HG03469 (cell line): ENCODE results near the gene LTBR.
"Not testable (repeated sequence)": the region's sequence is repeated elsewhere in the genome, so short reads cannot be mapped to it uniquely, and the experiment has no call there.

Experiments used
- ATAC-seq: cut with Tn5 transposase; IDR thresholded peaks from one replicate; pipeline ENCODE4 v1.9.1; 2021; ENCODE audit warnings: mild to moderate bottlenecking, moderate library complexity, moderate number of reproducible peaks; ENCODE audit not compliant: unreplicated experiment

LTBR gene

GRCh38 chr12:6383572-6384498 is at the start of gene LTBR:
Gene LTBR, plus strand, starts transcription at chr12:6384162. Its CDS starts 197 bp downstream, at chr12:6384359.
- no peak for ATAC-seq

GRCh38 chr12:6334359-6334758 is 49.6 kb upstream of the LTBR start:
- no peak for ATAC-seq

GRCh38 chr12:6334940-6335450 is 49.0 kb upstream of the LTBR start:
- no peak for ATAC-seq

- no peak for ATAC-seq
Observed at GRCh38 chr12:6335451-6336078, 48.4 kb upstream of the LTBR start.

- ATAC-seq, result no peak
Observed at GRCh38 chr12:6336079-6336888, 47.7 kb upstream of the LTBR start.

GRCh38 chr12:6336889-6337853 is 46.8 kb upstream of the LTBR start:
- ATAC-seq, result no peak

- ATAC-seq, result no peak
Observed at GRCh38 chr12:6337958-6338433, 46.0 kb upstream of the LTBR start.

- not testable (repeated sequence) for ATAC-seq
Observed at GRCh38 chr12:6338536-6338935, 45.4 kb upstream of the LTBR start.

- ATAC-seq, result no peak
Observed at GRCh38 chr12:6338955-6339354, 45.0 kb upstream of the LTBR start.

- no peak for ATAC-seq
Observed at GRCh38 chr12:6340032-6340638, 43.8 kb upstream of the LTBR start.

- no peak for ATAC-seq
Observed at GRCh38 chr12:6340745-6341416, 43.1 kb upstream of the LTBR start.

- no peak for ATAC-seq
Observed at GRCh38 chr12:6341417-6342139, 42.4 kb upstream of the LTBR start, which contains the start of gene TNFRSF1A. Gene TNFRSF1A, minus strand, starts transcription at chr12:6342076. Its CDS starts 262 bp downstream, at chr12:6341814.

GRCh38 chr12:6342140-6342889 is 41.6 kb upstream of the LTBR start:
- ATAC-seq, result no peak

GRCh38 chr12:6343518-6343917 is 40.4 kb upstream of the LTBR start:
- no peak for ATAC-seq

GRCh38 chr12:6344101-6344660 is 39.8 kb upstream of the LTBR start:
- ATAC-seq, result not testable (repeated sequence)

- ATAC-seq, result no peak
Observed at GRCh38 chr12:6345319-6346091, 38.5 kb upstream of the LTBR start.
